GM10248 (cell line): ENCODE data around the gene SNX30.

Experiments
- CTCF ChIA-PET: fragments of 300-600 bp; sonication (Branson Sonifier 250); formaldehyde crosslinking; extraction: SDS; loops from one replicate; lab custom pipeline; 2021; ENCODE audit warnings: antibody characterized with exemption; lab: Yijun Ruan, JAX
- POLR2A ChIA-PET: fragments of 350-650 bp; sonication (Branson Sonifier 250); formaldehyde crosslinking; extraction: SDS; loops from one replicate; lab custom pipeline; 2020; ENCODE audit warnings: antibody characterized with exemption; lab: Yijun Ruan, JAX
- DNase-seq: peaks from one replicate; pipeline ENCODE4 v3.0.0; 2012; ENCODE audit errors: extremely low spot score
- CTCF ChIP-seq: IDR thresholded peaks from 2 replicates; pipeline ENCODE4 v1.5.1; 2012; ENCODE audit warnings: mild to moderate bottlenecking, low read depth; ENCODE audit errors: extremely low read depth, missing control alignments, control extremely low read depth

The SNX30 gene

GRCh38 chr9:112872019-112872418 is 121.5 kb downstream of the SNX30 start:
- no peak for DNase-seq
- POLR2A ChIA-PET: no interaction called here

GRCh38 chr9:112873773-112874405 is 123.3 kb downstream of the SNX30 start:
- DNase-seq: no peak

More at GRCh38 chr9:112872019-112872418, 121.5 kb downstream of the SNX30 start:
- TF ChIP-seq CTCF: no peak
- CTCF ChIA-PET: interaction anchor here (0.9 kb wide), 1 partner anchor 11 kb away, joined by 3 read pairs; no protein-coding TSS in a partner anchor

GRCh38 chr9:112878752-112879151 is 128.2 kb downstream of the SNX30 start:
- no peak for TF ChIP-seq CTCF
- ChIA-PET POLR2A (no interaction called here), CTCF (interaction anchor here (1.4 kb wide), 1 partner anchor 24 kb away, joined by 5 read pairs; no protein-coding TSS in a partner anchor)
- no peak for DNase-seq

More at GRCh38 chr9:112873773-112874405, 123.3 kb downstream of the SNX30 start:
- ChIA-PET CTCF (interaction anchor here (1.2 kb wide), 1 partner anchor 9 kb away, joined by 3 read pairs; no protein-coding TSS in a partner anchor), POLR2A (no interaction called here)
- no peak for TF ChIP-seq CTCF

- ChIA-PET POLR2A (no interaction called here), CTCF (no interaction called here)
These were observed 130.1 kb downstream of the SNX30 start for GRCh38 chr9:112880650-112881049.

GRCh38 chr9:112881331-112881730 is 130.8 kb downstream of the SNX30 start:
- CTCF ChIA-PET: interaction anchor here (4.9 kb wide), 1 partner anchor 22 kb away, joined by 25 read pairs; no protein-coding TSS in a partner anchor
- POLR2A ChIA-PET: no interaction called here
- TF ChIP-seq CTCF: no peak
- DNase-seq: no peak

More at GRCh38 chr9:112880650-112881049, 130.1 kb downstream of the SNX30 start:
- no peak for TF ChIP-seq CTCF
- DNase-seq: no peak

- ChIA-PET CTCF (interaction anchor here (1.4 to 4.9 kb wide), 3 partner anchors 19 to 39 kb away, joined by 3 to 25 read pairs (median 4); no protein-coding TSS in a partner anchor), POLR2A (no interaction called here)
- TF ChIP-seq CTCF: no peak
These were observed 133.5 kb downstream of the SNX30 start for GRCh38 chr9:112884101-112884500.

More at GRCh38 chr9:112884101-112884500, 133.5 kb downstream of the SNX30 start:
- no peak for DNase-seq
